Activated CD8-positive, alpha-beta memory T cell treated with anti-CD3 and anti-CD28 coated beads, Interleukin-2, amount 10 ng/mL, durations not matched to agents 7 days and 5 days (primary cell): Measurements from ENCODE around the gene DOK6. TPM values are rescaled to one million over a fixed set of nuclear protein-coding genes. Genes with fewer than 3 reads are reported as not detected.
"Not testable (repeated sequence)": the region's sequence is repeated elsewhere in the genome, so short reads cannot be mapped to it uniquely, and the experiment has no call there.

ENCODE experiments used
- ATAC-seq: fragments of 150-1000 bp; cut with Tn5 transposase; one replicate; pipeline ENCODE4 v1.10.0; 2021; ENCODE audit warnings: moderate library complexity
- CTCF ChIA-PET: fragments of 350-600 bp; sonication (Branson Sonifier 250); formaldehyde crosslinking; loops from one replicate; lab custom pipeline; 2021; ENCODE audit warnings: antibody characterized with exemption; lab: Charles Lee
- DNase-seq: peaks from one replicate; pipeline ENCODE4 v3.0.0-alpha.2; 2020
- H3K27ac Mint-ChIP-seq: one replicate; pipeline ENCODE4 v1.8.0; 2021; ENCODE audit warnings: mild to moderate bottlenecking, mixed read lengths
- H3K27me3 Mint-ChIP-seq: one replicate; pipeline ENCODE4 v1.8.0; 2021; ENCODE audit warnings: mixed read lengths
- H3K36me3 Mint-ChIP-seq: one replicate; pipeline ENCODE4 v1.8.0; 2021; ENCODE audit warnings: mild to moderate bottlenecking, mixed read lengths
- H3K4me1 Mint-ChIP-seq: one replicate; pipeline ENCODE4 v1.8.0; 2021; ENCODE audit warnings: mixed read lengths
- H3K4me3 Mint-ChIP-seq: one replicate; pipeline ENCODE4 v1.8.0; 2021; ENCODE audit warnings: mild to moderate bottlenecking, moderate library complexity, mixed read lengths
- H3K9me3 Mint-ChIP-seq: one replicate; pipeline ENCODE4 v1.8.0; 2022; ENCODE audit warnings: low read depth, mixed read lengths
- total RNA-seq, 2 experiments: library from RNA; stranded (reverse); gene quantifications; one replicate each; pipeline ENCODE4 v1.2.3, GENCODE V29; 2021

Gene DOK6
- total RNA-seq, 2 experiments from 2014 or later = not detected

DNA sequence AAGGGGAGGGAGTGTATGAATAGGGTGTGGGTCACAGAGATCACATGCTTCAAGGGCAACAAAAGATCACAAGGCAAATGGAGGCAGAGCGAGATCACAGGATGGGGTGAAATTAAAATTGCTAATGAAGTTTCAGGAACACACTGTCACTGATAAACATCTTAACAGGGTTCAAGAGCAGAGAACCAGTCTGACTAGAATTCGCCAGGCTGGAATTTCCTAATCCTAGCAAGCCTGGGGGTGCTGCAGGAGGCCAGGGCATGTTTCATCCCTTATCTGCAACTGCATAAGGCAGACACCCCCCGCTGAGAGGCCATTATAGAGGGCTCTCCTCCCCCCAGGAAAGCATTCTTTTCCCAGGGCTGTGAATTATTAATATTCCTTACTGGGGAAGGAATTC lies 478.4 kb downstream of the DOK6 start:
- DNase-seq, H3K27me3 Mint-ChIP-seq, H3K27ac Mint-ChIP-seq, ATAC-seq, H3K9me3 Mint-ChIP-seq, H3K4me3 Mint-ChIP-seq, CTCF ChIA-PET: not testable (repeated sequence)
- H3K36me3 Mint-ChIP-seq = peaks cover 51% of the 10 kb centered on the region
- H3K4me1 Mint-ChIP-seq = peaks cover 27% of the 10 kb centered on the region

DNA sequence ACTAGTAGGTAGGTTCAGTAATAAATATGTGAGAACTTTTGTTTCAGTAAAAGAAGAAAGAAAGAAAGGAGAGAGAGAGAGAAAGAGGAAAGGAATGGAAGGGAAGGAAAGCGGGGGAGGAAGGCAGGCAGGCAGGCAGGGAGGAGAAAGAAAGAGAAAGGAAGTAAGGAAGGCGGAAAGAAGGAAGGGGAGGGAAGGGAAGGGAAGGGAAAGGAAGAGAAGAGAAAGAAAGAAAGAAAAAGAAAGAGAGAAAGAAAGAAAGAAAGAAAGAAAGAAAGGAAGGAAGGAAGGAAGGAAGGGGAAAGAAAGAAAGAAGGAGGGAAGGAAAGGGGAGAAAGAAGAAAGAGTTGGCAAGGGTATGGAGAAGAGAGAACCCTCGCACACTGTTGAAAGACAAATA lies 479.4 kb downstream of the DOK6 start:
- peaks cover 4% of the 10 kb centered on the region for H3K9me3 Mint-ChIP-seq
- H3K4me1 Mint-ChIP-seq = peaks cover 33% of the 10 kb centered on the region
- no peak overlapping the region for H3K4me3 Mint-ChIP-seq
- DNase-seq = no peak
- peaks cover 51% of the 10 kb centered on the region for H3K36me3 Mint-ChIP-seq
- no peaks in the 10 kb centered on the region for H3K27me3 Mint-ChIP-seq
- ATAC-seq = no peak
- CTCF ChIA-PET = no interaction called here
- H3K27ac Mint-ChIP-seq = no peak overlapping the region

DNA sequence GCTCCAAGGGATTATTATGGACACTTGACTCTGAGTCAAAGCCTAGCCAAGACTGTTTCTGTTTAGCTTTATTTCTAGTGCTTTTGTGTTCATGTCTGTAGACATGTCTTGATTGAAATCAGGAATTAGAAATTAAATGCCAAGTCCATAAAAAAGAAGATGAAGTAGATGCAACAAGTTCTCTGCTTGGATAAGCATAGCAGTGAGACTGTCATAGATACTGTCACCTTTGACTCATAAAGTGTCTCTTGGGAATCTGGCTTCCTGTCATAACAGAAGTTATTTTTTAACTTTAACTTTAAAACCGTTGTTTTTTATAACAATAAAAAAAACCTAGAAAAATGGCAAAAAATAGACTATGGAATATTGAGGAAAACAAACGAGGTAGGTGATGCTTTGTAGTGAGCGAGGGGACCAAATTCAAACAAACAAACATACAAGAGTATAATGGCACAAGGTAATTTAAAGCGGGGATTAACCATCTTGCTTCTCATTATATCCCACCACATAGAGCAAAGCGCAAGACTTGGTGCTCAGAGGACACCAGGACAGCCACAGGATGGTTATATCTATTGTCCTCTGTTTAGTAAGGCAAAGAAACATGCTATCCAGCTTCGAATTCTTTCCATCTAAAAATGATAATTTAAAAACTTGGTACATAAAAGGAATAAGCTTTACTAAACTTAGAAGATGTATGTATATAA lies 482.4 kb downstream of the DOK6 start:
- Mint-ChIP-seq H3K27me3 (no peaks in the 10 kb centered on the region), H3K9me3 (peaks cover 4% of the 10 kb centered on the region), H3K4me3 (no peak overlapping the region), H3K36me3 (peaks cover 44% of the 10 kb centered on the region), H3K27ac (peak overlapping the region; percentile 16), H3K4me1 (peaks cover 51% of the 10 kb centered on the region)
- DNase-seq = no peak
- ATAC-seq = no peak
- CTCF ChIA-PET = no interaction called here

DNA sequence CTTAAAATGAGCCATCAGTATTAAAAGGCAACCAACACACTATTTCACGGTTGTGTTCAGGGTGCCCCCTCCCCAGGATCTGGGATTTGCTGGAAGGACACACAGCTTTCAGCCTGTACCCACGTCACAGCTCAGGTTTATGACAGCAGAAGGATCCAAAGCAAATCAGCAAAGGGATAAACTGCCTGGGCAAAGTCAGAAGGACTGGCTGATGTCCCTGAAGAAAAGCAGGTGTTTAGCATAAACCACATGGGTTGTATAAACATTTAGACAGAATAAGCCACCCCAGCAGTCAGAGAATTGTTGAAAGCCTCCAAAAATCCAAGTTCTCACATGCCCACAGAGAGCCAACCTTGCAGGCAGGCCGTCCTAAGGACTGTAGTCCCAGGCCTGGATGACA lies 483.1 kb downstream of the DOK6 start:
- no peaks in the 10 kb centered on the region for H3K27me3 Mint-ChIP-seq
- no peak overlapping the region for H3K4me3 Mint-ChIP-seq
- ATAC-seq (no peak), DNase-seq (no peak)
- H3K27ac Mint-ChIP-seq = peak overlapping the region; percentile 97
- CTCF ChIA-PET = no interaction called here
- H3K4me1 Mint-ChIP-seq = peaks cover 55% of the 10 kb centered on the region
- H3K9me3 Mint-ChIP-seq = peaks cover 4% of the 10 kb centered on the region
- H3K36me3 Mint-ChIP-seq = peaks cover 39% of the 10 kb centered on the region

DNA sequence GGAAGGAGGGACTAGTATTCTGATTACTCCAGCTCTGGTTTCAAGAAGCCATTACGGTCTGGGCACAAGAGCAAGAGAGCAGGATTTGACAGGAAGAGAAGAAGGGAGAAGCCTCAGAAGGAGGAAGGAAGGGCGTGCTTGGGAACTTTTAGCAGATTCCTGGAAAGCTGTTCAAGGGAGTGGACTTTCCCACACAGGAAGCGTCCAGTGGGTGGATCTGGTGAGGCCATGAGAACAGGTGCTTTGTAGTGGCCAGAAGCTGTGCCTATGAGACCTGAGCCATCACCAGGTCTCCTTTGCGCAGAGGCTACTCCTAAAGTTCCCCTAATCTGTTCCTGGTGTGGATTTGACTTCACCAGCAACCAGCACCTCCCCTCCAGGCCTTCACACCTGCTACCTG lies 484.7 kb downstream of the DOK6 start:
- Mint-ChIP-seq H3K4me1 (peaks cover 66% of the 10 kb centered on the region), H3K27ac (peak overlapping the region; percentile 97), H3K27me3 (no peaks in the 10 kb centered on the region), H3K4me3 (peak overlapping the region; percentile 69), H3K9me3 (peaks cover under 1% of the 10 kb centered on the region), H3K36me3 (peaks cover 34% of the 10 kb centered on the region)
- ATAC-seq (no peak), DNase-seq (no peak)
- CTCF ChIA-PET = interaction anchor here (0.9 to 2.0 kb wide), 5 partner anchors 14 to 201 kb away, joined by 3 to 5 read pairs (median 3); no protein-coding TSS in a partner anchor

DNA sequence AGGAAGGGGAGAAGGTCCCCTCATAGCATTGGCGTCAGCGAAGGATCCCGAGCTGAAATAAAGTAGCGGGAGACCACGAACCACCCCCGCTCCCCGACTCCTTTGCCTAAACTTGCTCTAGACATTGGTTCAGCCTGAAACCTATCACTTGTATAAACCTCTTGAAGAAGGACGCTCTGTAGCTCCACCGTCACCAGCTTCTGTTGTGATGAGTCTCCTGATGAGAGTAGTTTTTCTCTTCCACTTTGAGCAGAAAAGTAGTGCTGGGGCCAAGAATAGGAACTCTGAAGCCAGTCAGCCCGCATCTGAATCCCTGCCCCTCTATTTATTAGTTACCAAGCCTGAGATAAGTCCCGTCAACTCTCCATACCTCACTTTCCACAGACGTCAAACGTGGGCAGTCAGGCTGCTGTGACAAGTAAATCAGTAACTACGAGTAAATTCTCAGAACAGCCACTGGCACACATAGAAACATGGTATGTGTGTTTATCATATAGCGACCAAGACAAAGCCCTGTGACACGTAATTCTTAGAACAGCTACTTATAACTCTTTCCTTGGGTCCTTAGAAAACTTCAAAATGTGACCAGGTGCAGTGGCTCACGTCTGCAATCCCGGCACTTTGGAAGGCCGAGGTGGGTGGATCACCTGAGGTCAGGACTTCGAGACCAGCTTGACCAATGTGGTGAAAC lies 485.3 kb downstream of the DOK6 start:
- CTCF ChIA-PET = interaction anchor here (0.9 to 2.0 kb wide), 6 partner anchors 13 to 201 kb away, joined by 3 to 5 read pairs (median 3); no protein-coding TSS in a partner anchor
- DNase-seq = peak; percentile 87
- peak; percentile 79 for ATAC-seq
- Mint-ChIP-seq H3K4me1 (peaks cover 71% of the 10 kb centered on the region), H3K9me3 (peaks cover 1% of the 10 kb centered on the region), H3K27me3 (no peaks in the 10 kb centered on the region), H3K36me3 (peaks cover 35% of the 10 kb centered on the region), H3K27ac (peak overlapping the region; percentile 97), H3K4me3 (peak overlapping the region; percentile 69)

DNA sequence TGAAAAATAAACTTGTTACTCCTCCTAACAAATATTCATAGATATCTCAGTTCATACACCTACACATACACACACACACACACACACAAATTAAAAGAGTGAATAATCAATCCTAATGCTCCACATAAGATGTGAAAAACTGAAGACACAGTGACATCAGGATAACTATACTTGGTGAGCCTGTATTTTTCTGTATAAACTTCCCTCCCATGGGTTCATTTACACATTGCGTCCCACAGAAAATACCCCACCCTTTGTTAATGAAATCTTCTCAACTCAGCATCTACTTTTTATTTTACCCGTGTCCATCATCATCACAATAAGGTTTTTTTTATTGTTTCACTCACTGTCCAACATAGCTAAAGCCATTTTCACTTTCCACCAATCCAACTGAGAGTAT lies 486.6 kb downstream of the DOK6 start:
- DNase-seq (no peak), ATAC-seq (no peak)
- CTCF ChIA-PET = interaction anchor here (2.6 kb wide), 1 partner anchor 11 kb away, joined by 16 read pairs; no protein-coding TSS in a partner anchor
- peaks cover 44% of the 10 kb centered on the region for H3K36me3 Mint-ChIP-seq
- H3K27ac Mint-ChIP-seq = peak overlapping the region; percentile 89
- peaks cover 8% of the 10 kb centered on the region for H3K9me3 Mint-ChIP-seq
- H3K4me3 Mint-ChIP-seq = peak overlapping the region; percentile 62
- H3K27me3 Mint-ChIP-seq = no peaks in the 10 kb centered on the region
- peaks cover 78% of the 10 kb centered on the region for H3K4me1 Mint-ChIP-seq

DNA sequence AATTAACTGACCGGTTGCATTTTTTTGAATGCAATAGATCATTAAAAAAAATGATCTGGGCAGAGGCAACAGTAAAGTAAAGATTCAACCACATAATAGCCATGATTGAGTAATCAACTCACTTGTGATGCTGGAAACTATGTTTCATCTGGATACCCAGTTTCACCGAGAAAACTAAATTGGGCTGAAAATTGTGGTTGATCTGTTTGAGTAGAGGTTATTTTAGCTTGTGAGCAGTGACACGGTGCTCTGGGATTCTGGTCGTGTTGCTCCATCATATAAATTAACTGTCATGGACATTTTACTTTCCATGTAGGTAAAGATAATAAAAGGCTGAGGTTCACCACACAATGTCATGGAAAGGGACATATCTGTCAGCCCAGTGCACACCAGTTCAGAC lies 488.3 kb downstream of the DOK6 start:
- ATAC-seq (peak; percentile 13), DNase-seq (no peak)
- H3K27me3 Mint-ChIP-seq = no peaks in the 10 kb centered on the region
- CTCF ChIA-PET = interaction anchor here (1.2 to 2.6 kb wide), 2 partner anchors 10 to 47 kb away, joined by 3 to 16 read pairs; no protein-coding TSS in a partner anchor
- peaks cover 56% of the 10 kb centered on the region for H3K36me3 Mint-ChIP-seq
- H3K27ac Mint-ChIP-seq = peak overlapping the region; percentile 80
- H3K4me3 Mint-ChIP-seq = peak overlapping the region; percentile 40
- H3K9me3 Mint-ChIP-seq = peaks cover 8% of the 10 kb centered on the region
- peaks cover 80% of the 10 kb centered on the region for H3K4me1 Mint-ChIP-seq

DNA sequence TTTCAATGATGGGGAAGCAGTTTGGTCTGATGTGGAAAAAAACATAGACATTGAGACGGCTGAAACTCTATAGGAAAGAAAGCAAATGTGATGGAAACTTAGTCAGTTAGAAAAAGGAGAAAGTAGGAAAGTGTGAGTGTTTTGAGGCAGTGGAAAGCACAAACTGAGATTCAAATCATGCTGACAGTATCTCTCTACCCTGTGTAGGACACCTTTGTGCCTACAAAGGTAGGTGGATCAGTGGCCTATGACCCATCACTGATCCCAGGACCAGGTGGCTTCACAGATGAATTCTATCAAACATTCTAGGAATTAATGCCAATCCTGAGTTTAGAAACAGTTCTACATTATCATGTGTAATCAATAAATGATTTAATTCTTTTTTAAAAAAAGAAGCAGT lies 489.9 kb downstream of the DOK6 start:
- peaks cover 75% of the 10 kb centered on the region for H3K4me1 Mint-ChIP-seq
- H3K4me3 Mint-ChIP-seq = peak overlapping the region; percentile 23
- ATAC-seq (no peak), DNase-seq (no peak)
- peaks cover 8% of the 10 kb centered on the region for H3K9me3 Mint-ChIP-seq
- peaks cover 62% of the 10 kb centered on the region for H3K36me3 Mint-ChIP-seq
- H3K27me3 Mint-ChIP-seq = no peaks in the 10 kb centered on the region
- peak overlapping the region; percentile 78 for H3K27ac Mint-ChIP-seq
- CTCF ChIA-PET = no interaction called here

DNA sequence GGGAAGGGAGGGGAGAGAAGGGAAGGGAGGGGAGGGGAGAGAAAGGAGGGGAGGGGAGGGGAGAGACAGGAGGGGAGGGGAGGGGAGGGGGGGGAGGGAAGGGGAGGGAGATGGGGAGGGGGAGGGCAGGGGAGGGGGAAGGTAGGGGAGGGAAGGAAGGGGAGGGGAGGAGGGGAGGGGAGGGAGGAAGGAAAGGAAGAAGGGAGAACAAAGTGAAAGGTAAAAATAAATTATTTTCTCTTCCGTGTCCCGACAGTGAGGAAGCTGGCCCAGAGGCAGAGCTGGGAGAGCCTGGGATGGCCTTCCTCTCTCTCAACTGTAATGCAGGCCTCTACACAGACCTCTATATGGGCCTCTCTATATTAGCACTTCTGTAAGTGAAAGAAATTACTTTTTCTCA lies 493.8 kb downstream of the DOK6 start:
- Mint-ChIP-seq H3K4me3 (peak overlapping the region; percentile 76), H3K36me3 (peaks cover 66% of the 10 kb centered on the region), H3K9me3 (peaks cover 8% of the 10 kb centered on the region), H3K27ac (peak overlapping the region; percentile 98), H3K4me1 (peaks cover 81% of the 10 kb centered on the region), H3K27me3 (no peaks in the 10 kb centered on the region)
- ATAC-seq (no peak), DNase-seq (no peak)
- CTCF ChIA-PET = no interaction called here

DNA sequence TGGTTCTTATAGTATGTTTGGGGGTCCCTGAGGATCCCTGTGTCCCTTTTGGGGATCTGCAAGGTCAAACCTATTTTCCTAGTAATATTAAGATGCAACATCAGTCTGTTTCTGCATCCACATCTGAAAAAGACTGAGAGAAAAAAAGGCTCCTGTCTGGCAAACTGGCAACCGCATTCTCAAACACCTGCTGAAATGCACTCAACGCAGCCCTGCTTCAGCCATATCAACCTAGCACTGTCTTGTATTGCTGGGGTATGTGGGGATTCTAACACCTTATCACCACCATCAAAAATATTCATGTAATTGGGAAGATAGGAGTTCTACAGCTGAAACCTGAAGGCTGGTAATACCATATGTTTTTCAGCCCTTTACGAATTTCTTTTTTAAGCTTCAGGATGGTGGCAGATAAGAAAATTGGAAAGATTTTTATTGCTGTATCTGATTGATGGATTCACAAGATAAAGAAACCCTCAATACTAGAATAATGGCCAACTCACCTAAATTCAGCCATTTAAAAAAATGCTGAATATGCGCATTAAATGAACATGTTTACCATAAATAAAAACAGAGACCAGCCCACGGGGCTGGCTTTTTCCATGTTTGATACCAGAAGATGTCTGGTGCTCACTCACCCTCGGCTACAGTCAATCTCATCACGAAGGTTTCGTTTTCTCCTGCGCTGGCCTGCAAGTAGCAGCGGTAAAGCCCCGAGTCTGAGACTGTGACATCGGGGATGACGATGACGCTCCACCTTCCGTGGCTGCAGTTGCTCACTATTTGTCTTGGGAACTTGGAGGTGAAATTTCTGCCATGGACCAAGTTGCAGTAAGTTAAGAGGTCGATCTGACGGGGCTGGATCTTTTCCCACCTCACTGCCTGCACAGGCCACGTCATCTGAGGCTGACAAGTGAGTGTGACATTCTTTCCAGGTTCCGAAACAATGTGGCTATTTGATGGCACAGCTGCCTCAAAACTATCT lies 494.7 kb downstream of the DOK6 start:
- peaks cover 69% of the 10 kb centered on the region for H3K36me3 Mint-ChIP-seq
- H3K9me3 Mint-ChIP-seq = peaks cover 8% of the 10 kb centered on the region
- peak overlapping the region; percentile 98 for H3K27ac Mint-ChIP-seq
- peaks cover 80% of the 10 kb centered on the region for H3K4me1 Mint-ChIP-seq
- CTCF ChIA-PET = no interaction called here
- H3K4me3 Mint-ChIP-seq = peak overlapping the region; percentile 76
- DNase-seq (peak; percentile 82), ATAC-seq (peak; percentile 48)
- no peaks in the 10 kb centered on the region for H3K27me3 Mint-ChIP-seq

DNA sequence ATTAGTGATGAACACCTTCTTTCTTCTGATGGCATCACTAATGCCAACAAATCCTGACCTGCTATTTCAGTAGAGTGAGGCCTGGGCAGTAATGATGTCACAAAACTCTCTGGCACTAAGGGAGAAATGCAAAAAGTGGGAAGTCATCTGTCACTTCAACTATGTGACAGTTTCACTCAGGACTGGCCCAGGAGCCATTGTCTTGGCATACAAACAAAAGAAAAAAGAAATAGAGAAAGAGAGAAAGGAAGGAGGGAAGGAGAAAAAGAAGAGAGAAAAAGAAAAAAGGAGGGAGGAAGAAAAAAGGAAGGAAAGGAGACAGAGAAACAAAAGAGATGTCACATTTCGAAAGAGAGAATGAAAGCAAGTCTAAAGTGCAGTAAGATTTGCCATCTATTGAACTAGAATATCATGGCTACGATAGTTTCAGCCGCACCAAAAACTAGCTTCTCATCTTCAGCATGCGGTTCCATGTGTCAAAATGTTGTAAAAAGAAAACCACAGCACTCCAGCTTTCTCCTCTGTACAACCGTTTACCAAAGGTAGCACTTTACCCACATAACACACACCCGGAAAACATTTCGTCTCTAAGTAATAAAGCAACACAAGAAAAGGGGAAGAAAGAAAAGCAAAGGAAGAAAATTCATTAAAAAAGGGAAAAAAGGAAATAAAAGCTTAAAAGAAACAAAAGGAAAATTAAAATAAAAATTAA lies 496.9 kb downstream of the DOK6 start:
- CTCF ChIA-PET = interaction anchor here (1.0 to 2.8 kb wide), 7 partner anchors 9 to 71 kb away, joined by 4 to 22 read pairs (median 6); partner anchors contain the start of gene CD226
- DNase-seq (peak; percentile 77), ATAC-seq (peak; percentile 38)
- peak overlapping the region; percentile 98 for H3K27ac Mint-ChIP-seq
- peaks cover 65% of the 10 kb centered on the region for H3K36me3 Mint-ChIP-seq
- H3K4me1 Mint-ChIP-seq = peaks cover 73% of the 10 kb centered on the region
- no peaks in the 10 kb centered on the region for H3K27me3 Mint-ChIP-seq
- H3K9me3 Mint-ChIP-seq = no peaks in the 10 kb centered on the region
- peak overlapping the region; percentile 76 for H3K4me3 Mint-ChIP-seq
